Memory B cell (primary cell): ENCODE data around the gene NECTIN1.

Experiments
- ATAC-seq: fragments of 150-1000 bp; cut with Tn5 transposase; 2 replicates; pipeline ENCODE4 v1.10.0; 2021; ENCODE audit warnings: low read depth, mild to moderate bottlenecking, moderate library complexity
- DNase-seq, 2 donors: peaks; one replicate each; pipeline ENCODE4 v3.0.0; 2022; ENCODE audit warnings: low spot score in 2 of 2
- H3K27ac Mint-ChIP-seq: one replicate; pipeline ENCODE4 v1.8.0; 2022; ENCODE audit warnings: mild to moderate bottlenecking, moderate library complexity, mixed read lengths
- H3K27me3 Mint-ChIP-seq: one replicate; pipeline ENCODE4 v1.8.0; 2022; ENCODE audit warnings: mixed read lengths
- H3K36me3 Mint-ChIP-seq: one replicate; pipeline ENCODE4 v1.8.0; 2022; ENCODE audit warnings: mild to moderate bottlenecking, mixed read lengths
- H3K4me1 Mint-ChIP-seq: one replicate; pipeline ENCODE4 v1.8.0; 2022; ENCODE audit warnings: mixed read lengths
- H3K4me3 Mint-ChIP-seq: one replicate; pipeline ENCODE4 v1.8.0; 2022; ENCODE audit warnings: mild to moderate bottlenecking, moderate library complexity, mixed read lengths
- H3K9me3 Mint-ChIP-seq: one replicate; pipeline ENCODE4 v1.8.0; 2022; ENCODE audit warnings: mixed read lengths

Gene NECTIN1, protein sequence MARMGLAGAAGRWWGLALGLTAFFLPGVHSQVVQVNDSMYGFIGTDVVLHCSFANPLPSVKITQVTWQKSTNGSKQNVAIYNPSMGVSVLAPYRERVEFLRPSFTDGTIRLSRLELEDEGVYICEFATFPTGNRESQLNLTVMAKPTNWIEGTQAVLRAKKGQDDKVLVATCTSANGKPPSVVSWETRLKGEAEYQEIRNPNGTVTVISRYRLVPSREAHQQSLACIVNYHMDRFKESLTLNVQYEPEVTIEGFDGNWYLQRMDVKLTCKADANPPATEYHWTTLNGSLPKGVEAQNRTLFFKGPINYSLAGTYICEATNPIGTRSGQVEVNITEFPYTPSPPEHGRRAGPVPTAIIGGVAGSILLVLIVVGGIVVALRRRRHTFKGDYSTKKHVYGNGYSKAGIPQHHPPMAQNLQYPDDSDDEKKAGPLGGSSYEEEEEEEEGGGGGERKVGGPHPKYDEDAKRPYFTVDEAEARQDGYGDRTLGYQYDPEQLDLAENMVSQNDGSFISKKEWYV

DNA sequence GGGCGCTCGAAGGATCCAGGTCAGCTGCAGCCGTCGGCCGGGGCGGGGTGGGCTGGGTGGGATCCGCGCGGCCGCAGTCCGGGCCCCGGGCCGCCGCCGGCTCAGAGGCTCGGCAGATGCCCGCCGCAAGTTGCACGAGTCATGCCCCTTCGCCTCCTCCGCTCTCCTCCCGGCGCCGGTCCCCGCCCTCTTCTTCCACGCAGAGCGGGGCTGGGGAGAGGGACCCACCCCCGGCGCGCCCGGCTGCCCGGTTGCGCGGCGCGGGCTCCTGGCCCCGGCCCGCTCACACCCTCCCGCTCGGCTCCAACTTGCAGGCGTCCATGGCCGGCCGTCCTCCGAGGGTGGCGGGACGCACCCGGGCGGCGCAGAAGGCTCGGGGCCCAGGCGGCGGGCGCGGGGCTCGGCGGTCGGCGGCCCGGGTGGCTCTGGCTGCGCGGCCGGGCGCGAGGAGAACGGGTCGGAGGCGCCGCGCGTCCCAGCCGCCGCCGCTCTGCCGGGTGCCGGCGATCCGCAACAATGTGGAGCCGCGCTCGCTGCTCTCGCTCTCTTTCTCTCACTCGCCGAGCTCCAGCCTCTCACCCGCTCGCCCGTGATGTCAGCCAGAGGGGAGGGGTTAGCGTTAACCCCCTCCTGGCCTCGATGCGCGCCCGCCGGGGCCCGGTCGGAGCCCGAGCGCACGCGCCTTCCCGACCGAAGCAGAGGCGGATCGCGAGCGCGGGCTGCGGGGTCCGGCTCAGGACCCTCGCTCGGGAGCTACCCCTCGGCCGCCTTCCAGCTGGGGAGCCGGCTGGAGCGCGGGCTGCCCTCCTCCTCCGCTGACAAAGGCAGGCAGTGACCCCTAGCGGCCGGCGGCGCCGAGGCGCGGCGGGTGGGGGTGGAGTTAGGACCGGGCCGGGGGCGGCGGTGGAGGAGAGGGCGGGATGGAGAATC lies at the start of gene NECTIN1:
NECTIN1 (minus strand) TSS at position 550 of the 930 bp plus-strand sequence. CDS start 647 bp downstream, outside the sequence.
- peaks cover 19% of the 10 kb centered on the region for H3K4me1 Mint-ChIP-seq
- no peaks in the 10 kb centered on the region for H3K36me3 Mint-ChIP-seq
- ATAC-seq, result peak; percentile 88
- H3K4me3 Mint-ChIP-seq, result peak within 1 kb of the TSS; percentile 90
- peaks cover 15% of the 10 kb centered on the region for H3K27me3 Mint-ChIP-seq
- H3K9me3 Mint-ChIP-seq, result no peaks in the 10 kb centered on the region
- peak; percentile 83 to 97 for DNase-seq
- peak within 1 kb of the TSS; percentile 69 for H3K27ac Mint-ChIP-seq

DNA sequence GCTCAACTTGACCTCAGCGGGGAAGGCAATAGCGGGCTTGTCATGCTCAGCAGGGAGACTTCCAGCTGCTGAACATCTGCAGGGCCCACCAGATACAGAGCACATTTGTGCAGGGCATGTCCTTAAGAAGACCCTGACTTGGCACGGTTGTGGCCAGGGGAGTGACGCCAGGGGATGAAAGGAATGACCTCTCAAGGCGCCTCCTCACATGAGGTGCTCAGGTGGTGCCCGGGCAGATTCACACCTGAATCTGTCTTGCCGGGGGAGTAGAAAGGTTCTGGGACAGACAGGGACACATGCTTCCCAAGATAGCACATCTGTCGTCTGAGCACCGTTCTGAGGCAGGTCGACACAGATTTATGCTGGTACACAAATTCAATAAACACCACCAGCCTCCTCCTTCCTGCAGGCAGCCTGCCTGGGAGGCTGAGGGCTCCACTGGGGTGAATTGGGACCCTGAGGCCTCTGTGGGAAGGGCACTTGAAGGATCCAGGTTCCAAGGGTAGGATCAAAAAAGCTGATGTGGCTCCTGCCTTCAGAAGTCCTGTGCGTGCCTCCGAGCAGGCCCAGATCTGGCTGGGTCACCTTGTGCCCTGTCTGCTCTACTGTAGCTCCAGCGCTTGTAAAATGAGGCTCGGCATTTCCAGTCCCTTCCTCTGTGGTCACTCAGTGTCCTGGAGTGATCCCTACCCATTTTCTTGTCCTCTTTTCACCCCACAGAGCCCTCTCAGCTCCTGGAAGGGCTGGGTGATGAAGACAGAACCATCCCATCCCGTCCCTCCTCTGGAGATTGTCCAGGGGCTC lies 49.6 kb upstream of the NECTIN1 start:
- Mint-ChIP-seq H3K36me3 (no peaks in the 10 kb centered on the region), H3K27me3 (peaks cover 16% of the 10 kb centered on the region), H3K4me1 (no peaks in the 10 kb centered on the region), H3K27ac (no peak overlapping the region), H3K4me3 (no peak overlapping the region), H3K9me3 (no peaks in the 10 kb centered on the region)
- ATAC-seq, result no peak
- DNase-seq, result no peak

- no peaks in the 10 kb centered on the region for H3K4me1 Mint-ChIP-seq
- H3K27ac Mint-ChIP-seq, result no peak overlapping the region
- peaks cover 15% of the 10 kb centered on the region for H3K27me3 Mint-ChIP-seq
- H3K36me3 Mint-ChIP-seq, result no peaks in the 10 kb centered on the region
- DNase-seq (no peak), ATAC-seq (no peak)
- H3K9me3 Mint-ChIP-seq, result no peaks in the 10 kb centered on the region
- no peak overlapping the region for H3K4me3 Mint-ChIP-seq
Measured at GRCh38 chr11:119777940-119778339, 48.9 kb upstream of the NECTIN1 start.

DNA sequence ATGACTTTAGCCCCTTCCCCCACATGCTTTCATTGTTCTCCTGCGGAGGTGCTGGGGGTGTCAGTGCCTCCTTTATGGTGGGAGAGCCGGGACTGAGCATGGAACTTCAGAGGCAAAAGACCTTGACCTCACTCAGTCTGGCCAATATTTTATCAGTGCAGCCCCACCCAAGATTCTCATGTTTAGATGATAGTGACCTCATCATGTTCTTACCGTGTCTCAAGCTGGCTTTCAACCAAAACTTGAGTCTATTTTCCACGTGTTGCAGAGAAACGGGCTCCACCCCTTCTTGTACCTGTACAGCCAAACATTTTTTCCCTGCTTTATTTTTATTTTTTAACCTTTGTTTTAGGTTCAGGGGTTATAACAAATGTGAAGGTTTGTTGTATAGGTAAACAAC lies 47.7 kb upstream of the NECTIN1 start:
- H3K27me3 Mint-ChIP-seq, result peaks cover 9% of the 10 kb centered on the region
- no peak overlapping the region for H3K27ac Mint-ChIP-seq
- DNase-seq, result no peak
- no peak overlapping the region for H3K4me3 Mint-ChIP-seq
- no peaks in the 10 kb centered on the region for H3K9me3 Mint-ChIP-seq
- no peaks in the 10 kb centered on the region for H3K36me3 Mint-ChIP-seq
- no peak for ATAC-seq
- H3K4me1 Mint-ChIP-seq, result no peaks in the 10 kb centered on the region

GRCh38 chr11:119776031-119776636 lies 47.1 kb upstream of the NECTIN1 start:
- Mint-ChIP-seq H3K4me3 (no peak overlapping the region), H3K27ac (no peak overlapping the region), H3K9me3 (no peaks in the 10 kb centered on the region), H3K27me3 (peaks cover 9% of the 10 kb centered on the region), H3K36me3 (no peaks in the 10 kb centered on the region), H3K4me1 (no peaks in the 10 kb centered on the region)
- DNase-seq (no peak), ATAC-seq (no peak)

DNA sequence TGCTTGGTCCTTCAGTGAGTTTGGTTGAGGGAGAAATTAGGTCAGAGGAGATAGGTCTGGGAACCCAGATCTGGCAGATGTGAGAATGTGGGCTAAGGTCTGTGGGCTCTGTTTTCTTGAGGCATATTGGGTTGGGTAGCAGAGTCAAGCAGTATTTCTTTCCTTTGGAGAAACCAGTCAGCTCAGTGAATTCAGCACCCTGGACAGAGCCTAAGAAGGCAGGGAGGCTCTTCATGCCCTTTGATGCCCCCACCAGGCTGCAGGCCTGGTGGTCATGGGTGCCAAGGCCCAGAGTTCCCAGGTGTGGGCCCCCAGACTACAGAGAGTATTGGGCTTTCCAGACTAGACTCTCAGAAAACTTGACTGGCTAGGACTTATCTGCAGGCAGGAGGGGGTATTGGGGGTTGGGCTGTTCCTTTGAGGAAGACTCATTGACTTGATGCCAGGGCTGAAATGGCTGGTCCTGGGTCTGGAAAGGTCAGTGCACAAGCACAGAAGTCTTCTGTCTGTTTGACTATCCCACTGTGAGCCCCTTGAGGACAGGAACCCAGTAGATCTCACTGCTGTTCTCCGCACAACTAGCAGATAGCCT lies 45.3 kb upstream of the NECTIN1 start:
- Mint-ChIP-seq H3K27ac (no peak overlapping the region), H3K36me3 (no peaks in the 10 kb centered on the region), H3K27me3 (peaks cover 12% of the 10 kb centered on the region), H3K4me3 (no peak overlapping the region), H3K4me1 (no peaks in the 10 kb centered on the region), H3K9me3 (no peaks in the 10 kb centered on the region)
- ATAC-seq (no peak), DNase-seq (no peak)

GRCh38 chr11:119772641-119773415 lies 43.8 kb upstream of the NECTIN1 start:
- no peak overlapping the region for H3K4me3 Mint-ChIP-seq
- peaks cover 3% of the 10 kb centered on the region for H3K9me3 Mint-ChIP-seq
- peaks cover 12% of the 10 kb centered on the region for H3K27me3 Mint-ChIP-seq
- no peaks in the 10 kb centered on the region for H3K4me1 Mint-ChIP-seq
- no peak for DNase-seq
- H3K27ac Mint-ChIP-seq, result no peak overlapping the region
- H3K36me3 Mint-ChIP-seq, result no peaks in the 10 kb centered on the region
- ATAC-seq, result no peak

DNA sequence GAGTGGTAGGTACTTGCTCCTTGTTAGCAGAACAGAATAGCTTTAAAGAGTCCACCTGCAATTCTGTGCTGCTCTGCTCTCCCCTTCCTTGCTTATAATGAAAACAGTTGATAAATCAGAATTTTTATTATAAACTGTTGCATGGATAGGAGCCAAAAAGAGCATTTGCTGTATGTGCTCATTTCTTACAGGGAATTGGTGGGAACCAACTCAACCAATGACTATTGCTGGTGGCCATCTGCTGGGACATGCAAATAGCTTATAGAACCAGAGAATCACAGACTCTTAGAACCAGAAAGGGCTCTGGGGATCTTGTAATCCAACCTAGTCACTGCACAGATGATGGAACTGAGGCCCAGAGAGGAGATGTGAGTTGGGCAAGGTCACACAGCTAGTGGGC lies 43.1 kb upstream of the NECTIN1 start:
- no peak overlapping the region for H3K27ac Mint-ChIP-seq
- H3K9me3 Mint-ChIP-seq, result peaks cover 3% of the 10 kb centered on the region
- H3K4me3 Mint-ChIP-seq, result no peak overlapping the region
- DNase-seq, result no peak
- no peaks in the 10 kb centered on the region for H3K36me3 Mint-ChIP-seq
- no peaks in the 10 kb centered on the region for H3K4me1 Mint-ChIP-seq
- H3K27me3 Mint-ChIP-seq, result peaks cover 10% of the 10 kb centered on the region
- ATAC-seq, result no peak

- peaks cover 3% of the 10 kb centered on the region for H3K9me3 Mint-ChIP-seq
- H3K4me1 Mint-ChIP-seq, result no peaks in the 10 kb centered on the region
Measured at GRCh38 chr11:119771172-119771770, 42.3 kb upstream of the NECTIN1 start.

DNA sequence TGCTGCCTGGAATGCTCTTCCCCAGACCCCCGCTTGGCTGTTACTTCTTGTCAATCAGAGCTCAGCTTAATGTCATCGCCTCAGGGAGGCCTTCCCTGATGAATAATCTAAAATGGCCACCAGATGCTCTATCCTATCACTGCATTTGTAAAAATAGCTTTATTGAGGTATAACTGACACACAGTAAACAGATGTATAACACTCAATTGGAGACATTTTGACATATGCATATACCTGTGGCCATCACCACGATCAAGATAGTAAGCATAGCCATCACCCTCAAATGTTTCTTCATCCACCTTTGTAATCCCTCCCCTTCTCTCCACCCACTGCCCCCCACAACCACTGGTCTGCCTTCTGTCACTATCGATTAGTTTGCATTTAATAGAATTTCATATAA lies 36.6 kb upstream of the NECTIN1 start:
- no peaks in the 10 kb centered on the region for H3K4me1 Mint-ChIP-seq
- peaks cover 3% of the 10 kb centered on the region for H3K9me3 Mint-ChIP-seq
- ATAC-seq (no peak), DNase-seq (no peak)
- no peaks in the 10 kb centered on the region for H3K36me3 Mint-ChIP-seq
- no peak overlapping the region for H3K4me3 Mint-ChIP-seq
- H3K27me3 Mint-ChIP-seq, result peaks cover 18% of the 10 kb centered on the region
- no peak overlapping the region for H3K27ac Mint-ChIP-seq

More at GRCh38 chr11:119771172-119771770, 42.3 kb upstream of the NECTIN1 start:
- H3K27me3 Mint-ChIP-seq, result peaks cover 8% of the 10 kb centered on the region
- no peak overlapping the region for H3K4me3 Mint-ChIP-seq
- DNase-seq (no peak), ATAC-seq (no peak)
- no peak overlapping the region for H3K27ac Mint-ChIP-seq
- H3K36me3 Mint-ChIP-seq, result no peaks in the 10 kb centered on the region

DNA sequence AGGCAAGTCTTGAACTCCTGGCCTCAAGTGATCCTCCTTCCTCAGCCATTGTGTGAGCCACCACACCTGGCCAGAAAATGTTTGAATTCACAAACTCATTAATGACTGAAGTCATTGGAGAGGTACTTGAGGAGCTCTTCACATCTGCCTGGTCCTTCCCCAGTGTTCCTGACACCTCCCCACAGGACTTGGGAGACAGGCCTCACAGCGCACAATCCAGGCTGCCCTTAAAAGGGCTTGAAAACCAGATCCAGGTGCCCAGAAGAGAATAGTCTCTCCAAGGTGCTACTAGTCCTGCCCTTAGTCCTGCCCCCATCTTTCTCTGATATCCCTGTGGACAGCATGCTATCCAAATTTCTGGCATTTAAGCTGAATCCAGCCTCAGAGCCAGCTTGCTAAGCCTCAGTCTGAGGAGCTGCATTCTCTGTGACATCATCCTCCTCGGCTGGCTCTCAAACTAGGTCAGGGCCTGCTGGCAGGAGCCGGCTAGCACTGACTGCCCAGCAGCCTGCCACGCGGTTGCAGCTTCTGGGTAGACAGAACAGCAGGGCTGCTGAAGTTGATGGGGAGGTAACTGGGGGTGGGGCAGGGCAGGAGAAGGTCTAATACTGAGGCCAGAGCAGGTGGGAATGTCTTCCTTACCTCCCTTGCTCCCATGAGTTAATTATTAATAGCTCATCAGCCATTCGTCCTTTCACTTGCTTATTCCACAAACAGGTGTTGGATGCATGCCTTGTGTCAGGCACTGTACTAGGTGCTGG lies 35.3 kb upstream of the NECTIN1 start:
- no peak overlapping the region for H3K27ac Mint-ChIP-seq
- ATAC-seq (no peak), DNase-seq (no peak)
- H3K36me3 Mint-ChIP-seq, result no peaks in the 10 kb centered on the region
- peaks cover 15% of the 10 kb centered on the region for H3K27me3 Mint-ChIP-seq
- H3K9me3 Mint-ChIP-seq, result peaks cover 3% of the 10 kb centered on the region
- no peak overlapping the region for H3K4me3 Mint-ChIP-seq
- no peaks in the 10 kb centered on the region for H3K4me1 Mint-ChIP-seq
